ENCODE data around the gene ZBTB21. TPM values are rescaled to one million over a fixed set of nuclear protein-coding genes. Genes with fewer than 3 reads are reported as not detected.

ZBTB21 gene
- total and polyA plus RNA-seq, 9 of the 15 experiments (the other 6 are each of a cell fraction or from before 2014, with no cell fraction given) = 2.2 to 15.2 (median 8.7) TPM

GRCh38 chr21:42013931-42014330 is 3.8 kb upstream of the ZBTB21 start (continued):
- no peak for TF ChIP-seq MAFK (IDR thresholded peaks at IDR 0.05; ENCODE audit: low read length)
- no peak for TF ChIP-seq WHSC1 (IDR thresholded peaks at IDR 0.05; ENCODE audit: low read length)
- TF ChIP-seq JUN (IDR thresholded peaks at IDR 0.05; ENCODE audit: borderline replicate concordance, low read depth, low read length) = no peak
- TF ChIP-seq JUN (CRISPR knock-in tag; IDR thresholded peaks at IDR 0.05; ENCODE audit: borderline replicate concordance) = no peak
- no peak for TF ChIP-seq YBX1 (IDR thresholded peaks at IDR 0.05)
- TF ChIP-seq ZNF79 (CRISPR knock-in tag; IDR thresholded peaks at IDR 0.05; ENCODE audit: low read depth) = no peak

- H2AFZ ChIP-seq (ENCODE audit: low read depth, low read length) = no peak overlapping the region
- no peak for DNase-seq (ENCODE audit: extremely low read depth in 1 of 4, low spot score in 3 of 4)
- no peak overlapping the region for H3K27ac ChIP-seq (ENCODE audit: extremely low read depth, low read depth, low read length)
- WGBS (ENCODE audit: insufficient coverage, low coverage, missing lambda C conversion rate) = 11% methylated on average over 4 of the region's 4 CpGs
- H4K20me1 ChIP-seq (replicated peaks; ENCODE audit: control insufficient read depth, insufficient read depth, low read length) = no peaks in the 10 kb centered on the region
- no peak overlapping the region for H3K9ac ChIP-seq (ENCODE audit: insufficient read depth in 1 of 2, low read depth in 2 of 2, low read length in 2 of 2)
- peaks cover 14% of the 10 kb centered on the region for H3K79me2 ChIP-seq (ENCODE audit: control insufficient read depth, insufficient read depth, low read length)
- no TSS peak for BruUV-seq (replicated peaks)
- no peak overlapping the region for H3K4me3 ChIP-seq
- H3K4me1 ChIP-seq (replicated peaks in 1 of 2; ENCODE audit: control insufficient read depth in 2 of 2, insufficient read depth in 2 of 2, low read length in 2 of 2) = peaks cover 2 to 25% of the 10 kb centered on the region in 2 experiments; a peak in 3 of 5 replicates
- no peak for FAIRE-seq
- ATAC-seq = no peak
- no peak overlapping the region for H3K4me2 ChIP-seq (ENCODE audit: insufficient read depth, low read length)
- no peaks in the 10 kb centered on the region for H3K9me1 ChIP-seq (ENCODE audit: control insufficient read depth, insufficient read depth, low read length)
- ChIA-PET CTCF (ENCODE audit: low intra/inter-chr PET ratio) (no interaction called here), POLR2A (interaction anchor here (0.8 to 1.1 kb wide), 3 partner anchors 9 to 19 kb away, joined by 3 to 4 read pairs (median 3); no protein-coding TSS in a partner anchor)
- TF ChIP-seq PTBP1 (IDR thresholded peaks at IDR 0.05; ENCODE audit: low read depth, low read length) (no peak), NR0B1 (IDR thresholded peaks at IDR 0.05; ENCODE audit: partially characterized antibody) (no peak), ZNF785 (CRISPR knock-in tag; IDR thresholded peaks at IDR 0.05) (no peak), CEBPB (tag; IDR thresholded peaks at IDR 0.05) (no peak), THRB (CRISPR knock-in tag; conservative IDR thresholded peaks at IDR 0.05) (no peak), NRF1 (conservative IDR thresholded peaks at IDR 0.05 in 1 of 2, IDR thresholded peaks at IDR 0.05 in 1 of 2) (no peak), NFATC3 (IDR thresholded peaks at IDR 0.05) (no peak)
- H3K9me3 ChIP-seq (replicated peaks; ENCODE audit: control insufficient read depth, insufficient read depth, low read depth, low read length) = no peaks in the 10 kb centered on the region
- H3K27me3 ChIP-seq (ENCODE audit: control insufficient read depth in 2 of 2, insufficient read depth in 2 of 2, low read length in 2 of 2) = peaks cover 28 to 37% of the 10 kb centered on the region in 2 experiments
- in situ Hi-C loops (cut with MboI) (no loop called here), intact Hi-C loops (cut with micrococcal nuclease) (loop anchor here (5.0 to 10.0 kb wide), 2 partner anchors 139 to 484 kb away; partner anchors contain the start of genes PRDM15 and RSPH1)
- no peaks in the 10 kb centered on the region for H3K36me3 ChIP-seq (ENCODE audit: control insufficient read depth, insufficient read depth, low read length)
Measured at GRCh38 chr21:42013376-42013775, 3.2 kb upstream of the ZBTB21 start.

Measured in K562 (cell line).